ENCODE measurements around the gene TTLL5.

The TTLL5 gene

GRCh38 chr14:75983019-75983358 is 321.9 kb downstream of the TTLL5 start:
- peak; percentile 3 for ATAC-seq
- peaks cover 56% of the 10 kb centered on the region for H3K4me1 Mint-ChIP-seq

GRCh38 chr14:75984674-75985073 is 323.6 kb downstream of the TTLL5 start:
- DNase-seq (no peak), ATAC-seq (no peak)
- Mint-ChIP-seq H3K9me3 (no peaks in the 10 kb centered on the region), H3K4me1 (peaks cover 39% of the 10 kb centered on the region), H3K27ac (no peak overlapping the region), H3K4me3 (no peak overlapping the region), H3K27me3 (no peaks in the 10 kb centered on the region)

More at GRCh38 chr14:75983019-75983358, 321.9 kb downstream of the TTLL5 start:
- Mint-ChIP-seq H3K27ac (peak overlapping the region in 1 of 2 donors; percentile 41), H3K27me3 (no peaks in the 10 kb centered on the region), H3K9me3 (no peaks in the 10 kb centered on the region), H3K4me3 (peak overlapping the region; percentile 82 to 89)
- DNase-seq, result no peak

- Mint-ChIP-seq H3K4me3 (peak within 1 kb of the TSS; percentile 88 to 90), H3K27me3 (no peaks in the 10 kb centered on the region), H3K9me3 (no peaks in the 10 kb centered on the region), H3K4me1 (peaks cover 28% of the 10 kb centered on the region), H3K27ac (peak within 1 kb of the TSS; percentile 85 to 92)
- ATAC-seq (peak; percentile 76), DNase-seq (peak; percentile 82 to 84)
These were observed 324.8 kb downstream of the TTLL5 start, which contains the start of gene IFT43 for GRCh38 chr14:75985618-75986438. IFT43 (plus strand) TSS chr14:75985763; CDS start chr14:75985787, 24 bp downstream.

- peak overlapping the region; percentile 88 to 90 for H3K4me3 Mint-ChIP-seq
- no peaks in the 10 kb centered on the region for H3K9me3 Mint-ChIP-seq
- H3K4me1 Mint-ChIP-seq, result peaks cover 22% of the 10 kb centered on the region
- DNase-seq, result no peak
- no peaks in the 10 kb centered on the region for H3K27me3 Mint-ChIP-seq
- H3K27ac Mint-ChIP-seq, result peak overlapping the region; percentile 82 to 92
- no peak for ATAC-seq
These were observed 325.4 kb downstream of the TTLL5 start for GRCh38 chr14:75986439-75986765.

- no peak for ATAC-seq
- Mint-ChIP-seq H3K4me3 (no peak overlapping the region), H3K4me1 (peaks cover 15% of the 10 kb centered on the region)
These were observed 326.3 kb downstream of the TTLL5 start for GRCh38 chr14:75987201-75987970.

GRCh38 chr14:75989134-75989533 is 328.1 kb downstream of the TTLL5 start:
- ATAC-seq (no peak), DNase-seq (no peak)
- peaks cover 15% of the 10 kb centered on the region for H3K4me1 Mint-ChIP-seq
- no peak overlapping the region for H3K27ac Mint-ChIP-seq
- no peaks in the 10 kb centered on the region for H3K27me3 Mint-ChIP-seq
- H3K4me3 Mint-ChIP-seq, result no peak overlapping the region
- H3K9me3 Mint-ChIP-seq, result no peaks in the 10 kb centered on the region

More at GRCh38 chr14:75987201-75987970, 326.3 kb downstream of the TTLL5 start:
- no peaks in the 10 kb centered on the region for H3K27me3 Mint-ChIP-seq
- no peaks in the 10 kb centered on the region for H3K9me3 Mint-ChIP-seq
- H3K27ac Mint-ChIP-seq, result no peak overlapping the region
- DNase-seq, result no peak

GRCh38 chr14:75990297-75990696 is 329.3 kb downstream of the TTLL5 start:
- no peaks in the 10 kb centered on the region for H3K27me3 Mint-ChIP-seq
- H3K4me1 Mint-ChIP-seq, result peaks cover 15% of the 10 kb centered on the region
- DNase-seq (no peak), ATAC-seq (no peak)
- H3K9me3 Mint-ChIP-seq, result no peaks in the 10 kb centered on the region
- H3K4me3 Mint-ChIP-seq, result no peak overlapping the region
- no peak overlapping the region for H3K27ac Mint-ChIP-seq

- DNase-seq, result no peak
- no peaks in the 10 kb centered on the region for H3K27me3 Mint-ChIP-seq
- ATAC-seq, result no peak
- H3K4me1 Mint-ChIP-seq, result peaks cover 6% of the 10 kb centered on the region
- H3K4me3 Mint-ChIP-seq, result no peak overlapping the region
- H3K9me3 Mint-ChIP-seq, result no peaks in the 10 kb centered on the region
- H3K27ac Mint-ChIP-seq, result no peak overlapping the region
These were observed 330.7 kb downstream of the TTLL5 start for GRCh38 chr14:75991753-75992152.

- H3K27ac Mint-ChIP-seq, result no peak overlapping the region
- no peak for DNase-seq
- no peak overlapping the region for H3K4me3 Mint-ChIP-seq
- peaks cover 5% of the 10 kb centered on the region for H3K4me1 Mint-ChIP-seq
- ATAC-seq, result peak; percentile 72
- H3K27me3 Mint-ChIP-seq, result no peaks in the 10 kb centered on the region
- H3K9me3 Mint-ChIP-seq, result no peaks in the 10 kb centered on the region
These were observed 332.6 kb downstream of the TTLL5 start for GRCh38 chr14:75993567-75994041.

GRCh38 chr14:75995372-75996041 is 334.5 kb downstream of the TTLL5 start:
- DNase-seq (no peak), ATAC-seq (no peak)
- H3K4me1 Mint-ChIP-seq, result peaks cover 5% of the 10 kb centered on the region
- H3K9me3 Mint-ChIP-seq, result no peaks in the 10 kb centered on the region
- H3K4me3 Mint-ChIP-seq, result no peak overlapping the region
- H3K27me3 Mint-ChIP-seq, result no peaks in the 10 kb centered on the region
- no peak overlapping the region for H3K27ac Mint-ChIP-seq

- no peak overlapping the region for H3K27ac Mint-ChIP-seq
- DNase-seq (no peak), ATAC-seq (no peak)
- no peak overlapping the region for H3K4me3 Mint-ChIP-seq
- no peaks in the 10 kb centered on the region for H3K9me3 Mint-ChIP-seq
- H3K4me1 Mint-ChIP-seq, result peaks cover 5% of the 10 kb centered on the region
- no peaks in the 10 kb centered on the region for H3K27me3 Mint-ChIP-seq
These were observed 335.4 kb downstream of the TTLL5 start for GRCh38 chr14:75996488-75996887.

- DNase-seq (no peak), ATAC-seq (no peak)
- no peak overlapping the region for H3K27ac Mint-ChIP-seq
- no peak overlapping the region for H3K4me3 Mint-ChIP-seq
- H3K9me3 Mint-ChIP-seq, result peaks cover 0 to 7% of the 10 kb centered on the region in 2 donors
- H3K4me1 Mint-ChIP-seq, result no peaks in the 10 kb centered on the region
- no peaks in the 10 kb centered on the region for H3K27me3 Mint-ChIP-seq
These were observed 338.6 kb downstream of the TTLL5 start for GRCh38 chr14:75999511-76000190.

GRCh38 chr14:76002383-76002782 is 341.3 kb downstream of the TTLL5 start:
- Mint-ChIP-seq H3K4me3 (no peak overlapping the region), H3K9me3 (peaks cover 4 to 14% of the 10 kb centered on the region in 2 donors), H3K4me1 (no peaks in the 10 kb centered on the region), H3K27ac (no peak overlapping the region), H3K27me3 (no peaks in the 10 kb centered on the region)
- DNase-seq (no peak), ATAC-seq (no peak)
